Gastroesophageal sphincter (tissue), 3 donors: ENCODE data around the gene HM13.

Experiments used
- EP300 ChIP-seq: sonication (generic); formaldehyde crosslinking; IDR thresholded peaks from one replicate; pipeline ENCODE4 v1.6.1; 2017; ENCODE audit warnings: antibody characterized with exemption, mild to moderate bottlenecking
- POLR2A ChIP-seq, 2 donors: fragments of 450-650 bp; IDR thresholded peaks; one replicate each; pipeline ENCODE4 v1.6.1; 2017; ENCODE audit warnings: antibody characterized with exemption in 2 of 2, mild to moderate bottlenecking in 2 of 2, moderate library complexity in 1 of 2
- TF ChIP-seq, protein P1 (sequence below), 4 experiments: fragments of 200-600 bp in 2 of 4; fragments of 450-650 bp in 2 of 4; sonication (generic) in 1 of 4; IDR thresholded peaks; one replicate each; pipeline ENCODE4 v1.5.1; 2017 to 2019; ENCODE audit warnings: antibody characterized with exemption in 4 of 4, mild to moderate bottlenecking in 2 of 4, moderate library complexity in 2 of 4

DNA sequence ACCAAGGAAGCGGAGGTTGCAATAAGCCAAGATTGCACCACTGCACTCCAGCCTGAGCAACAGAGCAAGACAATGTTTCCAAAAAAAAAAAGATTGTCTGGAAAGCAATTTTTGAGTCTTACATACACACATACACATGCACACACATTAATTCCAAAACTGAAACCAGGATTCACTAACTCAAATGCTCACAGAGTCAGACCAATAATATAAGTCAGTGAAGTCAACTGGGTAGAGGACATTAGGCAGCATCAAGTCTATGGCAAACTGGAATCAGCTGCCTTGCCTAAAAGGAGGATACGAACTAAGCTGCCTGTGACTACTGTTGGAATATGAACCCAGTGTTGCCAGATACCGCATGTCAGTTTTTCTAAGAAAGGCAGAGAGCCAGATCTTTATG lies 23.5 kb upstream of the HM13 start:
- TF ChIP-seq, protein P1, sequence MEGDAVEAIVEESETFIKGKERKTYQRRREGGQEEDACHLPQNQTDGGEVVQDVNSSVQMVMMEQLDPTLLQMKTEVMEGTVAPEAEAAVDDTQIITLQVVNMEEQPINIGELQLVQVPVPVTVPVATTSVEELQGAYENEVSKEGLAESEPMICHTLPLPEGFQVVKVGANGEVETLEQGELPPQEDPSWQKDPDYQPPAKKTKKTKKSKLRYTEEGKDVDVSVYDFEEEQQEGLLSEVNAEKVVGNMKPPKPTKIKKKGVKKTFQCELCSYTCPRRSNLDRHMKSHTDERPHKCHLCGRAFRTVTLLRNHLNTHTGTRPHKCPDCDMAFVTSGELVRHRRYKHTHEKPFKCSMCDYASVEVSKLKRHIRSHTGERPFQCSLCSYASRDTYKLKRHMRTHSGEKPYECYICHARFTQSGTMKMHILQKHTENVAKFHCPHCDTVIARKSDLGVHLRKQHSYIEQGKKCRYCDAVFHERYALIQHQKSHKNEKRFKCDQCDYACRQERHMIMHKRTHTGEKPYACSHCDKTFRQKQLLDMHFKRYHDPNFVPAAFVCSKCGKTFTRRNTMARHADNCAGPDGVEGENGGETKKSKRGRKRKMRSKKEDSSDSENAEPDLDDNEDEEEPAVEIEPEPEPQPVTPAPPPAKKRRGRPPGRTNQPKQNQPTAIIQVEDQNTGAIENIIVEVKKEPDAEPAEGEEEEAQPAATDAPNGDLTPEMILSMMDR (IDR thresholded peaks at IDR 0.05) = no peak
- TF ChIP-seq POLR2A (IDR thresholded peaks at IDR 0.05) (no peak), EP300 (no peak)
